ENCODE data around the gene BLTP3B. TPM values are rescaled to one million over a fixed set of nuclear protein-coding genes. Genes with fewer than 3 reads are reported as not detected.
"Not testable (repeated sequence)": the region's sequence is repeated elsewhere in the genome, so short reads cannot be mapped to it uniquely, and the experiment has no call there.

Gene BLTP3B
- total RNA-seq, 1 donor: 51.8 TPM

- TF ChIP-seq CTCF (IDR thresholded peaks at IDR 0.05; ENCODE audit: insufficient read depth, low read depth, low read length): no peak
- DNase-seq (ENCODE audit: low read depth): peak; percentile 11
- H3K4me3 ChIP-seq (ENCODE audit: low read depth, low read length): no peak overlapping the region
These were observed 43.4 kb upstream of the BLTP3B start for GRCh38 chr12:100186071-100186470.

DNA sequence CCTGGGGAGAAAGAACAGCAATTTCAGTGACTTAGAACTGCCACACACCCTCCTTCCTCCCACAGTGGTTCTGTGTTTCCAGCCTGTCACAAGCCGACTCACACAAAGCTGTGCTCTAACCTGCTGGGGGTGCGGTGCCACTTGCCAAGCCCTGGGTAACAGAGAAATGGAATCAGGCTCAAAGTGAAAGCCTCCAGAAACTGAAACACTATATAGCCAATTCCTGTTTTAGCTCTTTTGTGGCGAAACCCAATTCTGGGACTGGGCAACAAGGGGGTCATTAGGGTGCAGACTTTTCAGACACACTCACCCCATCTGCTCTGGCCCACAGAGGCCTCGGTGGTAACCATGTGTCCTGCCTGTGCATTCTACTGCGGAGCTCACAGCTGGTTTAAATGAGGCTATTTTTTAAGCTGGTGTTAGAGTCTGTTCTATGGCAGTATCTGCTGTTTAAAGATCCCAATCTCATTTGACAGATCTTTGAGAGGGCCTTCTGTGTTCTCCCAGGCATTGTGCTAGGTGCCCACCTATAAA, 42.8 kb upstream of the BLTP3B start:
- peak; percentile 5 for DNase-seq (ENCODE audit: low read depth)
- no peak overlapping the region for H3K4me3 ChIP-seq (ENCODE audit: low read depth, low read length)
- no peak for TF ChIP-seq CTCF (IDR thresholded peaks at IDR 0.05; ENCODE audit: insufficient read depth, low read depth, low read length)

- DNase-seq (ENCODE audit: low read depth): peak; percentile 8
- no peak for TF ChIP-seq CTCF (IDR thresholded peaks at IDR 0.05; ENCODE audit: insufficient read depth, low read depth, low read length)
- H3K4me3 ChIP-seq (ENCODE audit: low read depth, low read length): no peak overlapping the region
These were observed 42.0 kb upstream of the BLTP3B start for GRCh38 chr12:100184549-100185145.

DNA sequence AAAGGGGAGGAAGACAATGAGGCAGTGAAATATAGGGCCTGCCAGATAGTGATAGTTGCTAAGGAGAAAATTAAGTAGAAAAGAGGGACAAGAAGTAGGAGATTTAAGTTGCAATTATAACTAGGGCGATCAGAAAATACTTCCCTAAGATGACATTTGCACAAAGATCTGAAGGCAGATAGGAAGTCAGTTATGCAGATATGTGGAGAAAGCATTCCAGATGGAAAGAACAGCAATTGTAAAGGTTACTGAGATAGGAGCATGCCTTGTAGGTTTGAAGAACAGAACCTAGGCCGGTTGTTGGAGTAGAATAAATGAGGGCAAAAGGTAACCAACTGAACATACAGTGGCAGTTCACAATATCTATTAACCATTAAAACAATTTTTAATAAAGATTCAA, 36.6 kb upstream of the BLTP3B start:
- H3K4me3 ChIP-seq (ENCODE audit: low read depth, low read length): no peak overlapping the region
- no peak for DNase-seq (ENCODE audit: low read depth)
- TF ChIP-seq CTCF (IDR thresholded peaks at IDR 0.05; ENCODE audit: insufficient read depth, low read depth, low read length): no peak

- not testable (repeated sequence) for DNase-seq (ENCODE audit: low read depth); H3K4me3 ChIP-seq (ENCODE audit: low read depth, low read length)
These were observed 33.8 kb upstream of the BLTP3B start for GRCh38 chr12:100176493-100176892.

DNA sequence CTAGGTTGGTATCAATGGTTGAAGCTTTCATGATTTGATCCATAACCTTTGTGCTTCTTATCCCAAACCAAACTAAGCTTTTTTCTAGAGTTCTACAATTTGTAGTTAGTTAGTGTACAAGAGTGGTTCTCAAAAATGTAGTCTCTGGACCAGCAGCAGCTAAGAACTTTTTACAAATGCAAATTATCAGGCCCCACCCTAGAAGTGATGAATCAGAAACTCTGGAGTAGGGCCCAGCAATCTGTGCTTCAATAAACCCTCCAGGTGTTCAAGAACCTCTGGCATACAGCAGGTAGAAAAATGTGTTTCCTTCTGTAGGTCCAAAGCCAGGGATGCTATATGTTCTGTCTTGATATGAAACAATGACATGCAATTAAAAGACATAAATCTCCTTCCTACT, 31.8 kb upstream of the BLTP3B start:
- DNase-seq (ENCODE audit: low read depth): no peak
- no peak for TF ChIP-seq CTCF (IDR thresholded peaks at IDR 0.05; ENCODE audit: insufficient read depth, low read depth, low read length)
- no peak overlapping the region for H3K4me3 ChIP-seq (ENCODE audit: low read depth, low read length)

- no peak overlapping the region for H3K4me3 ChIP-seq (ENCODE audit: low read depth, low read length)
- no peak for DNase-seq (ENCODE audit: low read depth)
- no peak for TF ChIP-seq CTCF (IDR thresholded peaks at IDR 0.05; ENCODE audit: insufficient read depth, low read depth, low read length)
These were observed 30.4 kb upstream of the BLTP3B start for GRCh38 chr12:100173111-100173510.
